ENCODE measurements around the gene MAL. TPM values are rescaled to one million over a fixed set of nuclear protein-coding genes. Genes with fewer than 3 reads are reported as not detected.
A peak's percentile ranks its signal among the peaks of the same experiment; 100 is the strongest.

Gene MAL
- total RNA-seq, 1 donor from 2014 or later, result 0.41 TPM

GRCh38 chr2:95031076-95031725 is 5.7 kb downstream of the MAL start:
- TF ChIP-seq CTCF (IDR thresholded peaks at IDR 0.05; ENCODE audit: insufficient read depth, low read depth, low read length) (no peak), EZH2 (IDR thresholded peaks at IDR 0.05; ENCODE audit: insufficient read depth, low read length) (no peak)
- peaks cover 61% of the 10 kb centered on the region for H3K27me3 Mint-ChIP-seq (ENCODE audit: low read depth, unreplicated experiment)
- H3K27ac Mint-ChIP-seq (ENCODE audit: unreplicated experiment), result peak overlapping the region; percentile 72
- Histone ChIP-seq H3K9ac (ENCODE audit: low read length) (no peak overlapping the region), H3K4me2 (ENCODE audit: low read length) (no peak overlapping the region), H3K36me3 (ENCODE audit: insufficient read depth, low read length) (no peaks in the 10 kb centered on the region), H2AFZ (ENCODE audit: low read depth, low read length) (no peak overlapping the region), H3K27me3 (ENCODE audit: insufficient read depth, low read length) (peaks cover 28% of the 10 kb centered on the region), H3K4me1 (ENCODE audit: insufficient read depth, low read length) (peaks cover 4% of the 10 kb centered on the region), H3K79me2 (ENCODE audit: insufficient read depth, low read length) (no peaks in the 10 kb centered on the region), H3K4me3 (ENCODE audit: insufficient read depth, low read depth, low read length) (no peak overlapping the region), H4K20me1 (ENCODE audit: insufficient read depth, low read length) (no peaks in the 10 kb centered on the region), H3K27ac (ENCODE audit: low read depth, low read length) (no peak overlapping the region), H3K9me3 (ENCODE audit: insufficient read depth, low read depth, low read length) (no peaks in the 10 kb centered on the region)
- DNase-seq (ENCODE audit: low read depth), result no peak
- peaks cover 20% of the 10 kb centered on the region for H3K4me1 Mint-ChIP-seq (ENCODE audit: low read depth, unreplicated experiment)
- no peak for FAIRE-seq
- no peaks in the 10 kb centered on the region for H3K36me3 Mint-ChIP-seq (ENCODE audit: low read depth, unreplicated experiment)
- no peak overlapping the region for H3K4me3 Mint-ChIP-seq (ENCODE audit: unreplicated experiment)
- peaks cover 2% of the 10 kb centered on the region for H3K9me3 Mint-ChIP-seq (ENCODE audit: unreplicated experiment)

GRCh38 chr2:95031726-95032116 is 6.2 kb downstream of the MAL start:
- H3K4me3 Mint-ChIP-seq (ENCODE audit: unreplicated experiment), result no peak overlapping the region
- Histone ChIP-seq H3K9me3 (ENCODE audit: insufficient read depth, low read depth, low read length) (no peaks in the 10 kb centered on the region), H3K4me3 (ENCODE audit: insufficient read depth, low read depth, low read length) (no peak overlapping the region), H2AFZ (ENCODE audit: low read depth, low read length) (no peak overlapping the region), H3K27me3 (ENCODE audit: insufficient read depth, low read length) (peaks cover 25% of the 10 kb centered on the region), H3K36me3 (ENCODE audit: insufficient read depth, low read length) (no peaks in the 10 kb centered on the region), H3K79me2 (ENCODE audit: insufficient read depth, low read length) (no peaks in the 10 kb centered on the region), H3K27ac (ENCODE audit: low read depth, low read length) (no peak overlapping the region), H3K4me2 (ENCODE audit: low read length) (no peak overlapping the region), H4K20me1 (ENCODE audit: insufficient read depth, low read length) (peaks cover 3% of the 10 kb centered on the region), H3K4me1 (ENCODE audit: insufficient read depth, low read length) (peaks cover 4% of the 10 kb centered on the region), H3K9ac (ENCODE audit: low read length) (no peak overlapping the region)
- H3K9me3 Mint-ChIP-seq (ENCODE audit: unreplicated experiment), result peaks cover 2% of the 10 kb centered on the region
- peaks cover 20% of the 10 kb centered on the region for H3K4me1 Mint-ChIP-seq (ENCODE audit: low read depth, unreplicated experiment)
- DNase-seq (ENCODE audit: low read depth), result no peak
- FAIRE-seq, result no peak
- TF ChIP-seq CTCF (IDR thresholded peaks at IDR 0.05; ENCODE audit: insufficient read depth, low read depth, low read length) (no peak), EZH2 (IDR thresholded peaks at IDR 0.05; ENCODE audit: insufficient read depth, low read length) (no peak)
- H3K36me3 Mint-ChIP-seq (ENCODE audit: low read depth, unreplicated experiment), result no peaks in the 10 kb centered on the region
- H3K27me3 Mint-ChIP-seq (ENCODE audit: low read depth, unreplicated experiment), result peaks cover 58% of the 10 kb centered on the region
- H3K27ac Mint-ChIP-seq (ENCODE audit: unreplicated experiment), result no peak overlapping the region

- Mint-ChIP-seq H3K27ac (ENCODE audit: unreplicated experiment) (no peak overlapping the region), H3K36me3 (ENCODE audit: low read depth, unreplicated experiment) (no peaks in the 10 kb centered on the region), H3K9me3 (ENCODE audit: unreplicated experiment) (peaks cover 5% of the 10 kb centered on the region), H3K4me3 (ENCODE audit: unreplicated experiment) (no peak overlapping the region), H3K4me1 (ENCODE audit: low read depth, unreplicated experiment) (peaks cover 20% of the 10 kb centered on the region), H3K27me3 (ENCODE audit: low read depth, unreplicated experiment) (peaks cover 51% of the 10 kb centered on the region)
- Histone ChIP-seq H3K9ac (ENCODE audit: low read length) (no peak overlapping the region), H3K27me3 (ENCODE audit: insufficient read depth, low read length) (peaks cover 19% of the 10 kb centered on the region), H3K4me1 (ENCODE audit: insufficient read depth, low read length) (peaks cover 4% of the 10 kb centered on the region), H3K79me2 (ENCODE audit: insufficient read depth, low read length) (no peaks in the 10 kb centered on the region), H3K9me3 (ENCODE audit: insufficient read depth, low read depth, low read length) (no peaks in the 10 kb centered on the region), H3K36me3 (ENCODE audit: insufficient read depth, low read length) (no peaks in the 10 kb centered on the region), H3K4me2 (ENCODE audit: low read length) (no peak overlapping the region), H3K4me3 (ENCODE audit: insufficient read depth, low read depth, low read length) (no peak overlapping the region), H3K27ac (ENCODE audit: low read depth, low read length) (no peak overlapping the region), H4K20me1 (ENCODE audit: insufficient read depth, low read length) (peaks cover 9% of the 10 kb centered on the region), H2AFZ (ENCODE audit: low read depth, low read length) (no peak overlapping the region)
- DNase-seq (ENCODE audit: low read depth) (no peak), FAIRE-seq (no peak)
- TF ChIP-seq CTCF (IDR thresholded peaks at IDR 0.05; ENCODE audit: insufficient read depth, low read depth, low read length) (no peak), EZH2 (IDR thresholded peaks at IDR 0.05; ENCODE audit: insufficient read depth, low read length) (no peak)
These were observed 6.8 kb downstream of the MAL start for GRCh38 chr2:95032341-95032740.
